ENCODE results near the gene VPS37C. TPM values are rescaled to one million over a fixed set of nuclear protein-coding genes. Genes with fewer than 3 reads are reported as not detected.

The VPS37C gene
- total and polyA plus RNA-seq, 9 of the 15 experiments (the other 6 are each of a cell fraction or from before 2014, with no cell fraction given), result 0.62 to 29.8 (median 11.5) TPM

DNA sequence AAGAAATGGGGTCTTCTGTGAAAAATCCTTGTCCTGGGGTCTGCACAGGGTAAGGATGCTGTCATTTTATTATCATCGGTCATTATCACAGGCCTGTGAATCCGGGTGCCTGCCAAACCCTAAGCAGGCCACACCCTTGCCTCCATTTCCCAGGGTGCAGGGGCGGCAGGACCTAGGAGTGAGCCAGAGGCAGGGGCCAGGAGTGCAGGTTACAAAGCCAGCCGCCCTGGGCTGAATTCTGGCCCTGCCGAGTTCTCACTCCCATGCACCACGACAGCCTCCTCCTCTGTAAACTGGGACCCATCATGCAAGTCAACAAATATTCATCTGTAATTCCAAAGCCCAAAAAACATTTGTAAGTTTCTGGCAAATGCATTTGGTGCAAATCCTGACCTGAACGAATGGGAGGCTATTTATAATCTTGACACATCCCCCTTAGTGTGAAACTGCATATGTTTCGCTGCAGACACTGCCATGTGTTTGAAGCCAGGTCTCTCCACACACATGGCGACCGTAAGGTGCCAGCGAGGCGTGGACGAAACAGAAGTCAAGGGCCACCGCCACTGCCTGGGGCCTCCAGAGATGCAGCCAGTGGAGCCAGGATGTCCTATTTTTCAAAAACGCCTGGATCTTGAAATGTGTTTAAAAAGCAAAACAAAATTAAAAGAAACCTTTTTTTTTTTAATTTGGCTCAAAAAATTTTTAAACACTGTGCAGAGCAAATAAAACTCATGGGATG is 52.2 kb downstream of the VPS37C start:
- in situ Hi-C loops (cut with MboI) (no loop called here), intact Hi-C loops (cut with micrococcal nuclease) (no loop called here)
- Histone ChIP-seq H3K9me1 (ENCODE audit: control insufficient read depth, insufficient read depth, low read length) (no peaks in the 10 kb centered on the region), H3K27me3 (ENCODE audit: control insufficient read depth in 2 of 2, insufficient read depth in 2 of 2, low read length in 2 of 2) (peaks cover 49 to 82% of the 10 kb centered on the region in 2 experiments), H3K36me3 (ENCODE audit: control insufficient read depth, insufficient read depth, low read length) (no peaks in the 10 kb centered on the region), H3K9ac (ENCODE audit: insufficient read depth in 1 of 2, low read depth in 2 of 2, low read length in 2 of 2) (no peak overlapping the region), H3K4me1 (replicated peaks in 1 of 2; ENCODE audit: control insufficient read depth in 2 of 2, insufficient read depth in 2 of 2, low read length in 2 of 2) (peaks cover 0 to 3% of the 10 kb centered on the region in 2 experiments; a peak in 1 of 5 replicates), H3K4me3 (no peak overlapping the region), H3K79me2 (ENCODE audit: control insufficient read depth, insufficient read depth, low read length) (no peaks in the 10 kb centered on the region), H3K9me3 (replicated peaks; ENCODE audit: control insufficient read depth, insufficient read depth, low read depth, low read length) (no peaks in the 10 kb centered on the region), H3K4me2 (ENCODE audit: insufficient read depth, low read length) (no peak overlapping the region), H4K20me1 (replicated peaks; ENCODE audit: control insufficient read depth, insufficient read depth, low read length) (peaks cover 5% of the 10 kb centered on the region), H3K27ac (ENCODE audit: extremely low read depth, low read depth, low read length) (no peak overlapping the region), H2AFZ (ENCODE audit: low read depth, low read length) (no peak overlapping the region)
- 8% methylated on average over 15 of the region's 15 CpGs for WGBS (ENCODE audit: insufficient coverage, low coverage, missing lambda C conversion rate)
- ATAC-seq (no peak), DNase-seq (ENCODE audit: extremely low read depth in 1 of 4, low spot score in 3 of 4) (no peak), FAIRE-seq (no peak)
- no TSS peak for BruUV-seq (replicated peaks)
- ChIA-PET CTCF (ENCODE audit: low intra/inter-chr PET ratio) (no interaction called here), POLR2A (interaction anchor here (1.0 kb wide), 1 partner anchor 31 kb away, joined by 3 read pairs; no protein-coding TSS in a partner anchor)
- TF ChIP-seq ZNF512 (tag; IDR thresholded peaks at IDR 0.05) (no peak), ZNF830 (CRISPR knock-in tag; IDR thresholded peaks at IDR 0.05) (no peak), MED1 (CRISPR knock-in tag; IDR thresholded peaks at IDR 0.05; ENCODE audit: borderline replicate concordance) (no peak), JUNB (CRISPR knock-in tag; conservative IDR thresholded peaks at IDR 0.05) (no peak), SIN3B (IDR thresholded peaks at IDR 0.05; ENCODE audit: low read depth) (no peak)
